Measurements from ENCODE around the gene HELZ. TPM values are rescaled to one million over a fixed set of nuclear protein-coding genes. Genes with fewer than 3 reads are reported as not detected.

HELZ gene
- total RNA-seq, 1 donor from 2014 or later, result 53.4 TPM

GRCh38 chr17:67281053-67281452 is 36.1 kb upstream of the HELZ start:
- peaks cover 4% of the 10 kb centered on the region for H3K4me1 Mint-ChIP-seq (ENCODE audit: low read depth, unreplicated experiment)
- H3K4me1 ChIP-seq (ENCODE audit: insufficient read depth, low read length), result no peaks in the 10 kb centered on the region

GRCh38 chr17:67280279-67280678 is 35.3 kb upstream of the HELZ start:
- FAIRE-seq, result no peak

More at GRCh38 chr17:67281053-67281452, 36.1 kb upstream of the HELZ start:
- H3K4me3 Mint-ChIP-seq (ENCODE audit: unreplicated experiment), result no peak overlapping the region
- Histone ChIP-seq H3K4me3 (ENCODE audit: insufficient read depth, low read depth, low read length) (no peak overlapping the region), H3K27me3 (ENCODE audit: insufficient read depth, low read length) (no peaks in the 10 kb centered on the region), H3K36me3 (ENCODE audit: insufficient read depth, low read length) (no peaks in the 10 kb centered on the region), H3K9me3 (ENCODE audit: insufficient read depth, low read depth, low read length) (no peaks in the 10 kb centered on the region), H4K20me1 (ENCODE audit: insufficient read depth, low read length) (no peaks in the 10 kb centered on the region), H3K79me2 (ENCODE audit: insufficient read depth, low read length) (no peaks in the 10 kb centered on the region), H2AFZ (ENCODE audit: low read depth, low read length) (no peak overlapping the region), H3K9ac (ENCODE audit: low read length) (no peak overlapping the region), H3K4me2 (ENCODE audit: low read length) (no peak overlapping the region), H3K27ac (ENCODE audit: low read depth, low read length) (no peak overlapping the region)
- H3K9me3 Mint-ChIP-seq (ENCODE audit: unreplicated experiment), result no peaks in the 10 kb centered on the region
- H3K36me3 Mint-ChIP-seq (ENCODE audit: low read depth, unreplicated experiment), result peaks cover 1% of the 10 kb centered on the region
- no peak overlapping the region for H3K27ac Mint-ChIP-seq (ENCODE audit: unreplicated experiment)
- TF ChIP-seq EZH2 (IDR thresholded peaks at IDR 0.05; ENCODE audit: insufficient read depth, low read length) (no peak), CTCF (IDR thresholded peaks at IDR 0.05; ENCODE audit: insufficient read depth, low read depth, low read length) (no peak)
- no peak for FAIRE-seq
- H3K27me3 Mint-ChIP-seq (ENCODE audit: low read depth, unreplicated experiment), result no peaks in the 10 kb centered on the region
- no peak for DNase-seq (ENCODE audit: low read depth)

More at GRCh38 chr17:67280279-67280678, 35.3 kb upstream of the HELZ start:
- Histone ChIP-seq H3K4me2 (ENCODE audit: low read length) (no peak overlapping the region), H3K36me3 (ENCODE audit: insufficient read depth, low read length) (no peaks in the 10 kb centered on the region), H3K27me3 (ENCODE audit: insufficient read depth, low read length) (no peaks in the 10 kb centered on the region), H3K27ac (ENCODE audit: low read depth, low read length) (no peak overlapping the region), H3K79me2 (ENCODE audit: insufficient read depth, low read length) (no peaks in the 10 kb centered on the region), H3K4me3 (ENCODE audit: insufficient read depth, low read depth, low read length) (no peak overlapping the region), H3K9ac (ENCODE audit: low read length) (no peak overlapping the region), H3K4me1 (ENCODE audit: insufficient read depth, low read length) (no peaks in the 10 kb centered on the region), H2AFZ (ENCODE audit: low read depth, low read length) (peak overlapping the region; percentile 9), H4K20me1 (ENCODE audit: insufficient read depth, low read length) (no peaks in the 10 kb centered on the region), H3K9me3 (ENCODE audit: insufficient read depth, low read depth, low read length) (no peaks in the 10 kb centered on the region)
- Mint-ChIP-seq H3K27ac (ENCODE audit: unreplicated experiment) (no peak overlapping the region), H3K9me3 (ENCODE audit: unreplicated experiment) (no peaks in the 10 kb centered on the region), H3K4me1 (ENCODE audit: low read depth, unreplicated experiment) (peaks cover 4% of the 10 kb centered on the region), H3K27me3 (ENCODE audit: low read depth, unreplicated experiment) (no peaks in the 10 kb centered on the region), H3K4me3 (ENCODE audit: unreplicated experiment) (no peak overlapping the region), H3K36me3 (ENCODE audit: low read depth, unreplicated experiment) (peaks cover 1% of the 10 kb centered on the region)
- DNase-seq (ENCODE audit: low read depth), result no peak
- TF ChIP-seq EZH2 (IDR thresholded peaks at IDR 0.05; ENCODE audit: insufficient read depth, low read length) (no peak), CTCF (IDR thresholded peaks at IDR 0.05; ENCODE audit: insufficient read depth, low read depth, low read length) (no peak)
